Smooth muscle cell (in vitro differentiated cells): ENCODE measurements around the gene ZNF32. TPM values are rescaled to one million over a fixed set of nuclear protein-coding genes. Genes with fewer than 3 reads are reported as not detected.

Experiments
- DNase-seq: peaks from one replicate; lab custom pipeline; 2025; ENCODE audit not compliant: unreplicated experiment; lab: John Stamatoyannopoulos, UW
- H2AFZ ChIP-seq: fragments of 200-600 bp; sonication (generic); 2 replicates; pipeline ENCODE4 v1.6.0; 2016; ENCODE audit warnings: antibody characterized with exemption, low read depth, mild to moderate bottlenecking
- H3F3A ChIP-seq: fragments of 200-600 bp; sonication (generic); 2 replicates; pipeline ENCODE4 v1.6.0; 2017; ENCODE audit warnings: antibody characterized with exemption, low read depth
- H3K27ac ChIP-seq: fragments of 200-600 bp; sonication (generic); 2 replicates; pipeline ENCODE4 v1.5.1; 2016; ENCODE audit warnings: low read depth, mild to moderate bottlenecking
- H3K27me3 ChIP-seq: fragments of 200-600 bp; sonication (generic); 2 replicates; pipeline ENCODE4 v1.6.1; 2016; ENCODE audit warnings: low read depth, mild to moderate bottlenecking
- H3K36me3 ChIP-seq: fragments of 200-600 bp; sonication (generic); 2 replicates; pipeline ENCODE4 v1.5.1; 2016; ENCODE audit warnings: low read depth
- H3K4me1 ChIP-seq: fragments of 200-600 bp; sonication (generic); 2 replicates; pipeline ENCODE4 v1.5.1; 2016; ENCODE audit warnings: low read depth
- H3K4me2 ChIP-seq: fragments of 200-600 bp; sonication (generic); 2 replicates; pipeline ENCODE4 v1.6.0; 2016; ENCODE audit warnings: mild to moderate bottlenecking
- H3K4me3 ChIP-seq: fragments of 200-600 bp; sonication (generic); 2 replicates; pipeline ENCODE4 v1.5.1; 2016; ENCODE audit warnings: mild to moderate bottlenecking
- H3K79me2 ChIP-seq: fragments of 200-600 bp; sonication (generic); 2 replicates; pipeline ENCODE4 v1.6.0; 2016; ENCODE audit warnings: low read depth, mild to moderate bottlenecking
- H3K9ac ChIP-seq: fragments of 200-600 bp; sonication (generic); 2 replicates; pipeline ENCODE4 v1.6.0; 2016; ENCODE audit warnings: low read depth
- H3K9me3 ChIP-seq: fragments of 200-600 bp; sonication (generic); replicated peaks from 2 replicates; pipeline ENCODE4 v1.5.1; 2016; ENCODE audit warnings: low read depth
- H4K20me1 ChIP-seq: fragments of 200-600 bp; sonication (generic); 2 replicates; pipeline ENCODE4 v1.6.0; 2016; ENCODE audit warnings: low read depth
- CTCF ChIP-seq: fragments of 200-600 bp; sonication (generic); IDR thresholded peaks from 2 replicates; pipeline ENCODE4 v1.5.1; 2017; ENCODE audit warnings: borderline replicate concordance, mild to moderate bottlenecking, antibody characterized with exemption; ENCODE audit not compliant: insufficient read depth, poor library complexity, severe bottlenecking
- WGBS: methylation state at CpG from one replicate; pipeline ENCODE4 v1.1.7; 2016; ENCODE audit warnings: low lambda C conversion rate; 5-methylcytosine and 5-hydroxymethylcytosine counted together
- polyA plus RNA-seq: library from polyadenylated mRNA; unstranded; fragments of >200 nt; fragmentation: Nextera tagmentation; extraction: Ambion mirVana; gene quantifications from 2 replicates; pipeline ENCODE4 v1.2.1, GENCODE V29; 2016
- total RNA-seq: library from RNA; depleted of rRNA; stranded (reverse); fragments of >200 nt; gene quantifications from 2 replicates; pipeline ENCODE4 v1.2.3, GENCODE V29; 2014

Gene ZNF32
- total and polyA plus RNA-seq, 2 experiments from 2014 or later: 36.3 to 40.6 TPM

- DNase-seq: no peak
- H3K9ac ChIP-seq: no peak overlapping the region
Measured at GRCh38 chr10:43674553-43675210, 26.0 kb upstream of the ZNF32 start.

GRCh38 chr10:43673471-43673870 is 24.8 kb upstream of the ZNF32 start:
- no peak for TF ChIP-seq CTCF
- Histone ChIP-seq H3K27ac (no peak overlapping the region), H2AFZ (no peak overlapping the region)

More at GRCh38 chr10:43674553-43675210, 26.0 kb upstream of the ZNF32 start:
- H3K79me2 ChIP-seq: no peaks in the 10 kb centered on the region
- no peak for TF ChIP-seq CTCF
- peaks cover 12% of the 10 kb centered on the region for H3K27me3 ChIP-seq
- H3K36me3 ChIP-seq: no peaks in the 10 kb centered on the region
- no peaks in the 10 kb centered on the region for H3F3A ChIP-seq
- no peak overlapping the region for H3K4me3 ChIP-seq
- H3K4me2 ChIP-seq: no peak overlapping the region
- H3K9me3 ChIP-seq: no peaks in the 10 kb centered on the region
- H3K27ac ChIP-seq: no peak overlapping the region
- H4K20me1 ChIP-seq: no peaks in the 10 kb centered on the region
- no peaks in the 10 kb centered on the region for H3K4me1 ChIP-seq
- 87% methylated on average over 13 of the region's 13 CpGs for WGBS
- no peak overlapping the region for H2AFZ ChIP-seq

GRCh38 chr10:43671659-43672531 is 23.2 kb upstream of the ZNF32 start:
- Histone ChIP-seq H3K4me1 (no peaks in the 10 kb centered on the region), H3K27me3 (peaks cover 12% of the 10 kb centered on the region), H3K4me3 (no peak overlapping the region), H2AFZ (no peak overlapping the region), H3F3A (no peaks in the 10 kb centered on the region), H3K4me2 (no peak overlapping the region), H3K79me2 (no peaks in the 10 kb centered on the region), H3K36me3 (no peaks in the 10 kb centered on the region), H4K20me1 (no peaks in the 10 kb centered on the region), H3K27ac (no peak overlapping the region), H3K9ac (no peak overlapping the region), H3K9me3 (no peaks in the 10 kb centered on the region)
- TF ChIP-seq CTCF: peak; percentile 88
- DNase-seq: no peak
- WGBS: 52% methylated on average over 18 of the region's 18 CpGs

More at GRCh38 chr10:43673471-43673870, 24.8 kb upstream of the ZNF32 start:
- H3K36me3 ChIP-seq: no peaks in the 10 kb centered on the region
- no peaks in the 10 kb centered on the region for H3K4me1 ChIP-seq
- H3K27me3 ChIP-seq: peaks cover 12% of the 10 kb centered on the region
- no peak overlapping the region for H3K9ac ChIP-seq
- WGBS: 89% methylated on average over 7 of the region's 7 CpGs
- no peak overlapping the region for H3K4me2 ChIP-seq
- H3K9me3 ChIP-seq: no peaks in the 10 kb centered on the region
- DNase-seq: no peak
- H4K20me1 ChIP-seq: no peaks in the 10 kb centered on the region
- no peak overlapping the region for H3K4me3 ChIP-seq
- H3K79me2 ChIP-seq: no peaks in the 10 kb centered on the region
- no peaks in the 10 kb centered on the region for H3F3A ChIP-seq
